Measurements from ENCODE around the gene PPCS. TPM values are rescaled to one million over a fixed set of nuclear protein-coding genes. Genes with fewer than 3 reads are reported as not detected.
"Not testable (repeated sequence)": the region's sequence is repeated elsewhere in the genome, so short reads cannot be mapped to it uniquely, and the experiment has no call there.

The PPCS gene
- total RNA-seq, 4 donors from 2014 or later = 51.7 to 94.9 (median 84.7) TPM

DNA sequence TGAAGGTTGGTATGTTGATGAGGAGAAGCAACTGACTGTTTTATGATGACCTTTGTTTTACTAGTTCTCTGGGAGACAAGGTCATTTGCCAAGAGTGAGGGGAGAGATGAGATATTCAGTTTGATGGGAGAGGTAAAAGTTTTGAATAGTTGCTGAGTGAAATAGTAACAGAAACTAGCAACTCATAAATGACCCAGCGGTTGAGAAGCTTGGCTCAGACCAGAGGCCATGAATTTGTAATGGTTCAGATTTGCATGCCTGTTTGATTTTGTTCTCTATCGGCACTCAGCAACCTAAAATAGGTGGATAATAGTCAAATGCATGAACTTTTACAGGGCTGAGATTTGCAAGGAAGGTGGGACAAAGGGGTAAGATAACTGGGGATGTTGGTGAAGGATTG lies 13.4 kb downstream of the PPCS start:
- Histone ChIP-seq H3K4me3 (no peak overlapping the region), H3K9me3 (no peaks in the 10 kb centered on the region), H3K4me1 (no peaks in the 10 kb centered on the region), H3K27ac (no peak overlapping the region), H3K27me3 (no peaks in the 10 kb centered on the region), H3K36me3 (peaks cover 0 to 5% of the 10 kb centered on the region in 2 donors)
- no peak for TF ChIP-seq POLR2A (IDR thresholded peaks at IDR 0.05)
- TF ChIP-seq, protein P1, sequence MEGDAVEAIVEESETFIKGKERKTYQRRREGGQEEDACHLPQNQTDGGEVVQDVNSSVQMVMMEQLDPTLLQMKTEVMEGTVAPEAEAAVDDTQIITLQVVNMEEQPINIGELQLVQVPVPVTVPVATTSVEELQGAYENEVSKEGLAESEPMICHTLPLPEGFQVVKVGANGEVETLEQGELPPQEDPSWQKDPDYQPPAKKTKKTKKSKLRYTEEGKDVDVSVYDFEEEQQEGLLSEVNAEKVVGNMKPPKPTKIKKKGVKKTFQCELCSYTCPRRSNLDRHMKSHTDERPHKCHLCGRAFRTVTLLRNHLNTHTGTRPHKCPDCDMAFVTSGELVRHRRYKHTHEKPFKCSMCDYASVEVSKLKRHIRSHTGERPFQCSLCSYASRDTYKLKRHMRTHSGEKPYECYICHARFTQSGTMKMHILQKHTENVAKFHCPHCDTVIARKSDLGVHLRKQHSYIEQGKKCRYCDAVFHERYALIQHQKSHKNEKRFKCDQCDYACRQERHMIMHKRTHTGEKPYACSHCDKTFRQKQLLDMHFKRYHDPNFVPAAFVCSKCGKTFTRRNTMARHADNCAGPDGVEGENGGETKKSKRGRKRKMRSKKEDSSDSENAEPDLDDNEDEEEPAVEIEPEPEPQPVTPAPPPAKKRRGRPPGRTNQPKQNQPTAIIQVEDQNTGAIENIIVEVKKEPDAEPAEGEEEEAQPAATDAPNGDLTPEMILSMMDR (IDR thresholded peaks at IDR 0.05) = no peak
- TF ChIP-seq EP300 (IDR thresholded peaks at IDR 0.05) = no peak
- no peak for TF ChIP-seq POLR2AphosphoS5 (IDR thresholded peaks at IDR 0.05)
- WGBS, 2 donors (ENCODE audit: low coverage in 1 of 2) = 85 to 92% methylated on average over 2 of the region's 2 CpGs
- ATAC-seq = no peak

DNA sequence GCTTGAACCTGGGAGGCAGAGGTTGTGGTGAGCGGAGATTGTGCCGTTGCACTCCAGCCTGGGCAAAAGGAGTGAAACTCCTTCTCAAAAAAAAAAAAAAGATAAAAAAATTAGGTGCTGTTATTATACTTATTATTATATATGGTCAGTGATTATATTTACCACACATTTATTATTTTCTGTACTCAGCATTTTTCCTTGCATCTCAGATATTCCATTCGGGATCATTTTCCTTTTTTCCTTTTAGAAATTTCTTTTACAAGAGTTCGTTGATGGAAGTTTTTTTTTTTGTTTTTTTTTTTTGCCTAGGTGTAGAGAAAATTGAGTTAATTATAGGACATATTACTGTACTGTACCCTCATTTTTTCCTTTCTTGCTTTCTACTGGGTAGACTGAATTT lies 20.3 kb downstream of the PPCS start:
- no peak for ATAC-seq
- no peak overlapping the region for H3K4me3 ChIP-seq

DNA sequence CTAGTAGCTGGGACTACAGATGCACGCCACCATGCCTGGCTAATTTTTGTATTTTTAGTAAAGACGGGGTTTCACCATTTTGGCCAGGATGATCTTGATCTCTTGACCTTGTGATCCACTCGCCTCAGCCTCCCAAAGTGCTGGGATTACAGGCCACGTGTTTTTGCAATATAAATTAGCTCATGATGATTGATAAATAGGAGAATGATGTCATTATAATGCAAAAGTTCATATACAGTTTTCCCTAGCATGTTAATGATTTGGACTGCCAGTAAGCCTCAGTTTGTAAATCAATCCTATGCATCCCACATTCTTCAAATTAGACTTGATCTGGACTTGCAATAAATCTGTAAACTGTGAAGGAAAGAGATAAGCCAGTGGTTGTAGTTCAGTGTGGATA lies 21.0 kb downstream of the PPCS start:
- H3K27me3 ChIP-seq, H3K4me3 ChIP-seq, H3K4me1 ChIP-seq, H3K27ac ChIP-seq, ATAC-seq, H3K9me3 ChIP-seq: not testable (repeated sequence)
- peaks cover 0 to 22% of the 10 kb centered on the region in 2 donors for H3K36me3 ChIP-seq
- WGBS, 2 donors (ENCODE audit: low coverage in 1 of 2) = 86 to 90% methylated on average over 2 to 4 of the region's 4 CpGs

More for the DNA sequence above, 20.3 kb downstream of the PPCS start:
- Histone ChIP-seq H3K27ac (no peak overlapping the region), H3K4me1 (no peaks in the 10 kb centered on the region), H3K27me3 (no peaks in the 10 kb centered on the region), H3K9me3 (no peaks in the 10 kb centered on the region), H3K36me3 (peaks cover 0 to 14% of the 10 kb centered on the region in 2 donors)
- WGBS, 2 donors (ENCODE audit: low coverage in 1 of 2) = 87 to 93% methylated on average over 4 of the region's 4 CpGs
- TF ChIP-seq POLR2A (IDR thresholded peaks at IDR 0.05) = no peak
- TF ChIP-seq EP300 (IDR thresholded peaks at IDR 0.05) = no peak
- TF ChIP-seq, protein P1 (IDR thresholded peaks at IDR 0.05) = no peak
- no peak for TF ChIP-seq POLR2AphosphoS5 (IDR thresholded peaks at IDR 0.05)

DNA sequence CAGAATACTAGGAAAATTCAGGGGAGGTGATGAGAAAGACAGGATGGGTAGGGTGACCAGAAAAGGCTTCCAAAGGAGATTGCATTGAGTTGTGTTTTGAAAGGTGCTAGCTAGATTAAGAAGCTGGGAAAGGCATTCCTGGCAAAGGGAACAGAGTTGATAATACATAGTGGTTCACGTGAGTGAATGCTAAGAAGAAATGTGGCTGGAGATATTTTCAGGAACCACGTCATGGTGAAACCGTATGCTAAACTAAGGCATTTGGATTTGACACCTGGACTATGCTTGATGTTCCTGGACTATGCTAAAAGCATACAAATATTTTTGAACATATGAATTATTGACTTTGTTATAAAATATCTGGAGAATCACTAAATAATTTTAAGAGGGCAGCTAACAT lies 21.4 kb downstream of the PPCS start:
- Histone ChIP-seq H3K9me3 (no peaks in the 10 kb centered on the region), H3K4me3 (no peak overlapping the region), H3K27ac (no peak overlapping the region), H3K4me1 (no peaks in the 10 kb centered on the region), H3K36me3 (peaks cover 0 to 26% of the 10 kb centered on the region in 2 donors), H3K27me3 (no peaks in the 10 kb centered on the region)
- TF ChIP-seq EP300 (IDR thresholded peaks at IDR 0.05) (no peak), POLR2AphosphoS5 (IDR thresholded peaks at IDR 0.05) (no peak), POLR2A (IDR thresholded peaks at IDR 0.05) (no peak)
- TF ChIP-seq, protein P1 (IDR thresholded peaks at IDR 0.05) = no peak
- 85 to 100% methylated on average over 3 of the region's 3 CpGs for WGBS, 2 donors (ENCODE audit: low coverage in 1 of 2)
- no peak for ATAC-seq

DNA sequence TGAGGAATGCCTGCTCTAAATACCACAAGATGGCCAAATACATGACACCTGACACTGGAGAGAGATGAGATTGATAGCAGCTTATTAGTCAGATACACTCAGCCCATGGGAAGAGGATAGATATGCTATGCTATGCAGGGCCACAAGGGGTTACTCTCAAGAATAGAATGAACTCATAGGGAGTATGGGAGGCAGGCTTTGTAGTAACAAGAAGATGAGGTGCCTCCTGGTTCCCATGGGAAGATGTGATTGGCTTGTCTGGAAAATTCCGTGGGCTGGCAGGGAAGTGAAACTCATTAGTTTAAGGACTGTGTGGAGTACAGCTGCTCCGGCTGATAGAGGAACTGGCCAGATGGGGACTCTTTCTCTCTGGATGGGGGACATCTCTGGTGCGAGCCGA lies 23.3 kb downstream of the PPCS start:
- Histone ChIP-seq H3K9me3 (no peaks in the 10 kb centered on the region), H3K27ac (no peak overlapping the region), H3K36me3 (peaks cover 0 to 27% of the 10 kb centered on the region in 2 donors), H3K4me3 (no peak overlapping the region), H3K27me3 (no peaks in the 10 kb centered on the region), H3K4me1 (no peaks in the 10 kb centered on the region)
- ATAC-seq = no peak
- no peak for TF ChIP-seq POLR2A (IDR thresholded peaks at IDR 0.05)
- WGBS, 2 donors (ENCODE audit: low coverage in 1 of 2) = 62 to 69% methylated on average over 3 to 4 of the region's 4 CpGs

DNA sequence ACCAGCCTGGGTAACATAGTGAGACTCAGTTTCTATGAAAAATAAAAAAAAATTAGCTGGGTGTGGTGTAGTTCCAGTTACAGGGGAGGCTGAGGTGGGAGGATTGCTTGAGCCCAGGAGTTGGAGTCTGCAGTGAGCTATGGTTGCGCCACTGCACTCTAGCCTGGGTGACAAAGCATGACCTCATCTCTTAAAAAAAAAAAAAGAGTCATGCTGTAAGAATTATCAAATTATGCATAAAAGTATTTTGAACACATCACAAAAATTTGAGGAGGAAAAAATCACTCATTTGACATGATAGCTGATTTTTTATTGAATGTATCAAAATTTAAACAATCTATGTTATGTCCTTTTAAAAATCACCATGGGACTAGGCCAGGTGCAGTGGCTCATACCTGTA lies 24.6 kb downstream of the PPCS start:
- Histone ChIP-seq H3K27ac (no peak overlapping the region), H3K27me3 (no peaks in the 10 kb centered on the region), H3K4me3 (no peak overlapping the region), H3K36me3 (peaks cover 0 to 30% of the 10 kb centered on the region in 2 donors), H3K9me3 (no peaks in the 10 kb centered on the region), H3K4me1 (no peaks in the 10 kb centered on the region)
- no peak for TF ChIP-seq POLR2A (IDR thresholded peaks at IDR 0.05)
- no peak for TF ChIP-seq EP300 (IDR thresholded peaks at IDR 0.05)
- no peak for TF ChIP-seq POLR2AphosphoS5 (IDR thresholded peaks at IDR 0.05)
- TF ChIP-seq, protein P1 (IDR thresholded peaks at IDR 0.05) = no peak
- WGBS, 2 donors (ENCODE audit: low coverage in 1 of 2) = 93 to 100% methylated on average over 1 of the region's 1 CpG
- no peak for ATAC-seq

Data from gastroesophageal sphincter (tissue), 4 donors.